ENCODE data around the gene BBS4. TPM values are rescaled to one million over a fixed set of nuclear protein-coding genes. Genes with fewer than 3 reads are reported as not detected.

Gene BBS4
- total RNA-seq, 1 experiment from 2014 or later: 34.5 TPM

DNA sequence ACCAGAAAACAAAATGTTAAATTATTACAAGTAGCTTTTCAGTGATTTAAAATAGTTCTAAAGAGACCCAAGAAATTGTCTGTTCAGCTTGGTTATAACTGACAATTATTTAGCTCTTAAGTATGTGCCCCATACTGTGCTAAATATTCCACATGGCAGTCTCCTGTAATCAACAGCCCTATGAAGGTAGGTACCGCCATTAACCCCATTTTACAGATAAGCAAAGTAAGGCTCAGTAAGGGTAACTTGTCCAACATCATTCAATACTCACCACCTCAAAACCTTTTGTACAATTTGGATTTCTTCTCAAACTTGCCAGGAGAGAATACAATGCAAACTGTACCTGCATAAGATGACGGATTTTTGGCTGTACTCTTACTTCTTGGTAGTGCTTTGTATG lies 63.7 kb downstream of the BBS4 start:
- in situ Hi-C loops (cut with HindIII; ENCODE audit: low sequenced_read_pairs): no loop called here

GRCh38 chr15:72751751-72752455 lies 65.9 kb downstream of the BBS4 start:
- DNase-seq (ENCODE audit: low spot score): no peak
- in situ Hi-C loops (cut with HindIII; ENCODE audit: low sequenced_read_pairs): no loop called here

More for the DNA sequence above, 63.7 kb downstream of the BBS4 start:
- DNase-seq (ENCODE audit: low spot score): no peak

GRCh38 chr15:72754096-72754495 lies 68.1 kb downstream of the BBS4 start:
- in situ Hi-C loops (cut with HindIII; ENCODE audit: low sequenced_read_pairs): no loop called here
- no peak for DNase-seq (ENCODE audit: low spot score)

GRCh38 chr15:72758182-72758581 lies 72.2 kb downstream of the BBS4 start:
- in situ Hi-C loops (cut with HindIII; ENCODE audit: low sequenced_read_pairs): no loop called here
- no peak for DNase-seq (ENCODE audit: low spot score)

GRCh38 chr15:72760590-72761260 lies 74.7 kb downstream of the BBS4 start:
- in situ Hi-C loops (cut with HindIII; ENCODE audit: low sequenced_read_pairs): no loop called here
- DNase-seq (ENCODE audit: low spot score): no peak

- in situ Hi-C loops (cut with HindIII; ENCODE audit: low sequenced_read_pairs): no loop called here
These were observed 78.6 kb downstream of the BBS4 start for GRCh38 chr15:72764656-72765055.

GRCh38 chr15:72766025-72766424 lies 80.0 kb downstream of the BBS4 start:
- DNase-seq (ENCODE audit: low spot score): no peak
- in situ Hi-C loops (cut with HindIII; ENCODE audit: low sequenced_read_pairs): no loop called here

More at GRCh38 chr15:72764656-72765055, 78.6 kb downstream of the BBS4 start:
- DNase-seq (ENCODE audit: low spot score): no peak

- DNase-seq (ENCODE audit: low spot score): no peak
- in situ Hi-C loops (cut with HindIII; ENCODE audit: low sequenced_read_pairs): no loop called here
These were observed 80.8 kb downstream of the BBS4 start for GRCh38 chr15:72766780-72767179.

GRCh38 chr15:72770673-72771328 lies 84.8 kb downstream of the BBS4 start:
- in situ Hi-C loops (cut with HindIII; ENCODE audit: low sequenced_read_pairs): no loop called here
- DNase-seq (ENCODE audit: low spot score): no peak

- in situ Hi-C loops (cut with HindIII; ENCODE audit: low sequenced_read_pairs): no loop called here
- DNase-seq (ENCODE audit: low spot score): no peak
These were observed 85.3 kb downstream of the BBS4 start for GRCh38 chr15:72771329-72771725.

GRCh38 chr15:72774696-72775383 lies 88.8 kb downstream of the BBS4 start:
- no peak for DNase-seq (ENCODE audit: low spot score)
- in situ Hi-C loops (cut with HindIII; ENCODE audit: low sequenced_read_pairs): no loop called here

GRCh38 chr15:72778796-72779195 lies 92.8 kb downstream of the BBS4 start:
- in situ Hi-C loops (cut with HindIII; ENCODE audit: low sequenced_read_pairs): no loop called here
- DNase-seq (ENCODE audit: low spot score): no peak

- in situ Hi-C loops (cut with HindIII; ENCODE audit: low sequenced_read_pairs): no loop called here
- no peak for DNase-seq (ENCODE audit: low spot score)
These were observed 95.6 kb downstream of the BBS4 start for GRCh38 chr15:72781631-72782030.

GRCh38 chr15:72782274-72783003 lies 96.4 kb downstream of the BBS4 start:
- no peak for DNase-seq (ENCODE audit: low spot score)
- in situ Hi-C loops (cut with HindIII; ENCODE audit: low sequenced_read_pairs): no loop called here

GRCh38 chr15:72783004-72783639 lies 97.1 kb downstream of the BBS4 start:
- peak; percentile 57 for DNase-seq (ENCODE audit: low spot score)
- in situ Hi-C loops (cut with HindIII; ENCODE audit: low sequenced_read_pairs): no loop called here

DNA sequence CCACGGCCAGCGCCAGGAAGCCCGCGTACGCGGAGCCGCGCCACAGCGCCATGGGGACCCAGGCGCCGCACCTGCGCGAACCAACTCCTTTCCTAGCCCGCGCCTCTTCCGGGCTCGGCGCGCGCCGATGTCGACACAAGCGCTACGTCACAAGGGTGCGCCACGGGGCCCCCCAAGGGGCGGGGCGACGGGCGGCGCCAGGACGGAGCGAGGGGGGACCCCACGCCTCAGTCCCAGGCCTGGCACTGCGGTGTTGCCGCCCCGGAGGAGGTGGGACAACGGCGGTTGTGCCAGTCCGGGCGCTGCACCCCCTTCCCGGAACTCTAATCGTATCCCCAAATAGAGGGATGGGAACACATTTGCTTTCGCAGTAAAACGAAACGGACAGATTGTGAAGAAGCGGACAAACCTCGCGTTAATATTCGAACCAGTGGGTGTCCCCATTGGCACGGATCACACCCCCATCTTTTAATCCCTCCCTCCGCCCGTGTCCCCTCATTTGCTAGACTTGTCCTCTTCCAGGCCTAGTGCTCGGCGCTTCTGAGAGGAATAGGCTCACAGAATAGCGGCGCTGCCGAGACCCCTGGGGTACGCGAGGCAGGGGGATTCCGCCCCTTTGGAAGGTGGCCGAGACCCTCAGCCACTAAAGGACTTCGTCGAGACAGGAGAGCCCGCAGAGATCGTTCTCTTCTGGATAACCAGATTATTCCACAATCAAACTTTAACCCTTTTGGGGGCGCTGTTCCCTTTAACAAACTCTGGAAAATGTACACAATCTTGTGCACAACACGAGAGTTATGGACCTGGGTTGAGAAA lies 97.8 kb downstream of the BBS4 start, which contains the start of gene ADPGK:
ADPGK (minus strand) TSS at position 119 of the 816 bp plus-strand sequence; CDS start at position 52, 67 bp downstream.
- in situ Hi-C loops (cut with HindIII; ENCODE audit: low sequenced_read_pairs): no loop called here
- DNase-seq (ENCODE audit: low spot score): peak; percentile 89

GRCh38 chr15:72784456-72784876 lies 98.5 kb downstream of the BBS4 start:
- in situ Hi-C loops (cut with HindIII; ENCODE audit: low sequenced_read_pairs): no loop called here
- DNase-seq (ENCODE audit: low spot score): no peak

DNA sequence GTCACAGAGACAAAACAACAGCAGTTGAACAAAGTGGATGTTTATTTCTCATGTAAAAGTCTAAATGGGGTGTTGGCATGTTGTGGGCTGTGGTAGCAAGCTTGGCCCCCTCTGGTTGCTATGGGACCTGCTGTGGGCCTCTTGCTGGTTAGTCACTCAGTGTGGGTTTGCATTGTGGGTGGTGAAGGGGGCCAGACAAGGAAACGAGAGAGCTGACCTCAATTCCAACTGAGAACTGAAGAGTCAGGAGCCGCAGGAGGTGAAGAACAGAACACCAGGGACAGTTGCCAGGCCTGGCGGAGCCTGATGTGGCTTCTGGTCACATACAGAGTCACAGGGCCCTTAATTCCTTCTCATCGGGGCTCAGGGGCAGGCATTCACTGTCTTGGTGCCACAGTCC lies 99.4 kb downstream of the BBS4 start:
- in situ Hi-C loops (cut with HindIII; ENCODE audit: low sequenced_read_pairs): no loop called here
- peak; percentile 18 for DNase-seq (ENCODE audit: low spot score)
